HG03175 (cell line): Measurements from ENCODE around the gene APC2.
"Not testable (repeated sequence)": the region's sequence is repeated elsewhere in the genome, so short reads cannot be mapped to it uniquely, and the experiment has no call there.

Experiments
- ATAC-seq: cut with Tn5 transposase; IDR thresholded peaks from one replicate; pipeline ENCODE4 v1.9.1; 2021; ENCODE audit warnings: mild to moderate bottlenecking, moderate library complexity; ENCODE audit not compliant: unreplicated experiment

Gene APC2

DNA sequence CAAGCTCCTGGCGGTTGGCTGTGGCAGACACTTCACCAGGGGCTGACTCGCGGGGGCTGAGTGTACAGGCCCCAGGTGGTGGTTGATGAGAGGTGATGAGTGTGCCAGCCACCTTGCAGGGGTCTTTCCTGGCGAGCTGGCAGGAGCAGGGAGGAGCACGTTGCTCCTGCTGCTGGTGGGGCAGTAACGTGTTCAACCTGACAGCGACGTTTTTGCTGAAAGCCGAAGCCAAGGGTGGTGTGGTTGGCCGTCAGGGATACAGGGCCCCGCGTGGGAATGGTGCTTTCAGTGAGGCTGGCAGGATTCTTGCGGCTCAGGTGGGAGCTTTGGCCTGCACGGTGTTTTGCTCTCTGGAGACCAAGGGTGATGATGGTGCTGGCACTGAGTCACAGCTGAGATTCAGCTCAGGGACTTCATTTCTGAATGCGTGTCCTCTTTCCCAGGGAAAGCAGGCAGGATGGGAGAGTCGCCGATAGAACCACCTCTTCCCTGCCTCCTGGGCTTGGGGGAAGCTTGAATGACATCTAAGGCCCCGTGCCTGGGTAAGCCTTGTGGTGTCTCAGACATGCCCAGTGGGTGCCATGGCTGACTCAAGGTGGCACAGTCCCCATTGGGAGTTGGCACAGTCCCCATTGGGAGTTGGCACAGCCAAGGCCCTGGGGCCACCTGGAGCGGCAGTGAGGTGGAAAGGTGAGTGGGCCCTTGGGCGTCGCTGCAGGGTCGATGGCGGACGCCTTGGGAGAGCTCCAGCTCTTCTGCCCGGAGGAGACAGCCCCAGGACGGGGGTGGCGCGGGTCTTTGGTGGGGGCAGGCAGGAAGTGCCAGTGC, 33.7 kb upstream of the APC2 start:
- no peak for ATAC-seq

DNA sequence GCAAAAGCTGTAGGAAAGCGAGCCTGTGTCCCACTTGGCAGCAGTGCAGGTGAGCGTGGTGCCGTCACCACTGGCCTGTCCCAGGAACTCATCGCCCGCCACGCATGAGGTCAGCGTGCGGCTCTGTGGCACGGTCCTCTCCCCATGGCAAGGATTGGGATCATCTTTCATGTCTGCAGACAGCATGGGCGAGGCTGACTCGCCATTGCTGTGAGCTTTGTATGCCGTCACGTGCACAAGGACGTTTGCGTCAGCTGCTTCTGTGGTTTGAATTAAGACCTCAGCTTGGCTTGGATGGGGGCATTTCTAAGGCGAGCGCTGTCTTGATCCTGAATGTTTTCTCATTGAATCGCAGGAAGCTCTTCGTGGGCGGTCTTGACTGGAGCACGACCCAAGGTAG, 32.8 kb upstream of the APC2 start:
- no peak for ATAC-seq

DNA sequence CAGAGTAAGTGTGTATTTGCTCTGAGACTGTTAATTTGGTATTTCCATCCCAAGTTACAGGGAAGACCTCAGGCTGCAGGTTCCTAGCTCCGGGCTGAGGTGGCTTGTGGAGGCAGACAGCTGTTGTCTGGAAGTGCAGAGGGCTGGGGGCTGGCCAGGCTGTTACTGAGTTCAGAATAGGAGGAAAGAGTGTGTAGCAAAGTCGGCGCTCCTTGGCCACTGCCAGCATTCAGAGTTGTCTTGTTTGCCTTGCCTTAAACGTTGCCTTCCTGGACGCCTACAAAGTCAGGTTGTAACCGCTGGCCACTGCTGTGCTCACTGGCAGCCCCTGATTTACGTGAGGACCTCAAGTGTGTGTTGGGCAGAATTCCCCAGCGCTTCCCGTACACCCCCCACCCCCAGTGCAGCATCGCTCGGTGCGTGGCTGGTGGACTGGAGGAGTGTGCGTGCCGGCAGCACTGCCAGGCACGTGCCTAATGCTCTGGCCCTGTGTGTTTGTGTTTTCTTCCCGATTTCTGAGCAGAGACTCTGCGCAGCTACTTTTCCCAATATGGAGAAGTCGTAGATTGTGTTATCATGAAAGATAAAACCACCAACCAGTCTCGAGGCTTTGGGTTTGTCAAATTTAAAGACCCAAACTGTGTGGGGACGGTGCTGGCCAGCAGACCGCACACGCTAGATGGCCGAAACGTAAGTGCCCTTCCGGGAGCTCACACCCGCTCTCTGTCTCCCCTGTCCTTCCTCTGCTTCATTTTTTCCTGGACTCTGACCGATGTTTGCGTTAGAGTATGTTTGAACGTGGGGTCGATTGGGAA, 32.0 kb upstream of the APC2 start:
- no peak for ATAC-seq

DNA sequence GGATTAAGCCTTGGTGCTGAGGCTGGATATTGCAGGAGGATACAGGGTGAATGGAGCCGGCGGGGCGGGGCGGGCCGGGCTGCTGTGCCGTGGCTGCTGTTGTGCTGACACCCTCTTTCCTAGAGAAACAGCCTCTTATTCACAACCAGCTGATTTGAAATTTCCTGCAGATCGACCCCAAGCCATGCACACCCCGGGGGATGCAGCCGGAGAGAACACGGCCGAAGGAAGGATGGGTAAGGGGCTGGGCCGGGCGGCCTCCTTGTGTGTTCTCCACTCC, 31.5 kb upstream of the APC2 start:
- ATAC-seq = no peak

DNA sequence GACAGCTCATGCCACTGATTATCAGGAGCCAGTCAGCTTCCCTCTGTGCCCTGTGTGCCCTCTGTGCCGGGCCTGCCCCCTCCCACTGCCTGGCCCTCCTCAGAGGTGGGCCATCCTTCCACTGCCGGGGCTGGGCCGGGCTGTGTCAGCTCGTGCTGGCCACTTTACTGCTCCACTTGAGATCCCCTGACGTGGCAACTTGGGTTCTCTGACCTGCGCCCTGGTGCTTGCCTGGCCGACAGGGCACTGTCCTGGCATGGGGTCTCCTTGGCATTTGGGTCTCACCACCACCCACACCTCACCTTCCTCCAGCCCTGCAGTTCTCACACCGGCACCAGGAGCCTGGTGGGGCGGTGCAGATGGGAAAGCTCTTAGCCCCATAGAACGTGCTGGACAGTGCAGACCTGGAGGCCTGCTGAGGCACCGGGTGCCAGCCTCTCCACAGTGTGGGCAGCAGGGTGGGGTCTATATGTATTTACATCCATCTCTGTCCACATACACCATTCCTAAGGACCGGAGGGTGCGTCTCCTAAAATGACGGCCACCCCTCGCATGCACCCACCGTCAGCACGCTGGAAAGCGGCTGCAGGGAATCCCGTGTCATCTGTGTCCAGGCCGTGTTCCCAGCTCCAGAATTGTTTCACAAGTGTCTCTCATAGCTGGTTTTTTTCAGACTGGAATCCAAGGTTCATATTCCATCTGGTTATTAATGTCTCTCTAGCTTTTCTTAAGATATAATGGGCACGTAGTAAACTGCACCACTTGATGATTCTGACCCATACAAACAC, 30.8 kb upstream of the APC2 start:
- ATAC-seq = no peak

DNA sequence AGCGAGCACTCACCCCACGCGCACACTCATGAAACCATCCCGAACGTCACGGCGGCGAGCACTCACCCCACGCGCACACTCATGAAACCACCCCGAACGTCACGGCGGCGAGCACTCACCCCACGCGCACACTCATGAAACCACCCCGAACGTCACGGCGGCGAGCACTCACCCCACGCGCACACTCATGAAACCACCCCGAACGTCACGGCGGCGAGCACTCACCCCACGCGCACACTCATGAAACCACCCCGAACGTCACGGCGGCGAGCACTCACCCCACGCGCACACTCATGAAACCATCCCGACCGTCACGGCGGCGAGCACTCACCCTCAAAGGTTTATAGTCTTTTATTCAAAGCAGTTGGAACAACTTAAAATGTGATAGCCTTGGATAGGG, 29.8 kb upstream of the APC2 start:
- ATAC-seq = not testable (repeated sequence)

DNA sequence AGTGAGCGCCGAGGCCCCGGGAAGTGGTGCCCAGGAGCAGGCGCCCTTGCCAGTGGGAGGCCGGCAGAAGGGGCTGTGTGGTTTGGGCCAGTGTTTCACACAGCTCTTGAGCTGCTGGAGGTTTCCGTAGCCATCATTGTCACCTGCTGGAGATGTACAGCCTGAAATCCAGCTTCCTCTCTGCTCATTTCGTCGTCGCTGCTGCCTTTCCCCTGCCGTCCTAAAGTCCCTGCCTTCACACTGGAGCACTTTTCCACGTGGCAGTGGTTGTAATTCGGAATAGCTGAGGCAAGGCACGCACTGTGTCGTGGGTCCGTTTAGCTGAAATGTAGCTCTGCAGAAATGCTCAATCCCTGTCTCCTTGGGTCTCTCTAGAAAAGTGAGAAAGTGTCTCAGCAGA, 29.3 kb upstream of the APC2 start:
- no peak for ATAC-seq

DNA sequence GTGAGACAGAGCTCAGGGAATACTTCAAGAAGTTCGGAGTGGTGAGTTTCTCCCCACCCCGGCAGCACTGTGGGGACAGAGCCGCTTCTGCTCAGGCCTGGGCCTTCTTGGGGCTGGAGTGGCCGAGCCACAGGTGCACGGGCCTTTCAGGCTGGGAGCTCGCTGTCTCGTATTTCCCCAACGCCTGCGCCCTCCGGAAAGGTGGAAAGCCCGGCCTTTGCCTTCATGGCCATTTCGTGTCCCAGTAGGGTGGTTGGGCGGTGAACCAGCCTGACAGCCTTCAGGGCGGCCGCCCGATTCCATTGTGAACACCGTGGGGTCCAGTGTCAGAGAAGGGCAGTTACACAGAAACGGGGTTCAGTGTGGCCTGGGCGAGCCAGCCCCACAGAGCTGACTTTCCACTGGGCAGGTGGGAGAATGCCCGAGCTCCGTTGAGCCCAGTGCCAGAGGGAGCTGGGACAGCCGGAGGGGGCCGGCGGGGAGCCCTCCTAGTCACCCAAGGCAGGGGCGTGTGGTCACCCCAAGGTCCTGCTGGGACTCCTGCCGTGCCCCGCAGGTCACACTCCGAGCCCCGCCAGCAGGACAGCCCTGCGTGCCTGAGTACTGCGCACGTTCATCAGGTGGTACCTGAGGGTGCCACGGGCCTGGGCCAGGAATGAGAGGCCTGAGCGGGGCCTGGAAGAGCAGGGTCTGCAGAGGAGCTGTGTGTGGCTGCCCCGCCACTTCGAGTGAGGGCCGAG, 28.5 kb upstream of the APC2 start:
- ATAC-seq = no peak

DNA sequence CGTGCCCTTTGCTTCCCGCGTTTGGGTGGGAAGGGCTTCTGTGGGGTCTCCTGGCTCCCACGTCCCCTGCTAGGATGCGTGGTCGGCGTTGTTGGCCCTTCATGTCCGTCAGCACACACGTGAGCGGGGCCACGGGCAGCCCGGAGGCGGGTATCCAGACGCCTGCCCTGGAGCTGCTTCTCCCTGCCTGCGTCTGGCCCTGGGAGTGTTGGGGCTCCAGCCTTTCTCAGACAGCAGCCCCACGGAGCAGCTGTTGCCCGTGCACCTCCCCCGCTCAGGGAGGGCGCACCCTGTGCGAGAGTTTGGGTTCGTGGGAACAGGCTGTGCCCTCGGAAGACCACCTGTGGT, 28.0 kb upstream of the APC2 start:
- no peak for ATAC-seq

DNA sequence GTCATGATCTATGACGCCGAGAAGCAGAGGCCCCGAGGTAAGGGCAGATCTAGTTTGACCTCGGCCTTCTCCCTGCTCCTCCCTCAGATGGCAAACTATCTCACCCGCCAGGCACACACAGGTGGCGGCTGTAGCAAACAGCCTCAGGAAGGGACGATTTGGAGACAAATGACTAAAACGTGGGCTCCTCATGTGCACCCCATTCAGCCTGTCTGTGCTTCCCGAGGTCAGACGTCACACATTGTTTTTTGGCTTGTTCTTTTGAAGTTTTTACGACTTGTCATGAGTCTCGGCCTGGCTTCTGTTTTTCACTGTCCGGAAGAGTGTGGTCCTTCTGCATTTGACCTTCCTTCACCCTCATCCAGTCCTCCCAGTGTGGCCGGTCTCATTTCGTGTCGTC, 27.6 kb upstream of the APC2 start:
- ATAC-seq = no peak

DNA sequence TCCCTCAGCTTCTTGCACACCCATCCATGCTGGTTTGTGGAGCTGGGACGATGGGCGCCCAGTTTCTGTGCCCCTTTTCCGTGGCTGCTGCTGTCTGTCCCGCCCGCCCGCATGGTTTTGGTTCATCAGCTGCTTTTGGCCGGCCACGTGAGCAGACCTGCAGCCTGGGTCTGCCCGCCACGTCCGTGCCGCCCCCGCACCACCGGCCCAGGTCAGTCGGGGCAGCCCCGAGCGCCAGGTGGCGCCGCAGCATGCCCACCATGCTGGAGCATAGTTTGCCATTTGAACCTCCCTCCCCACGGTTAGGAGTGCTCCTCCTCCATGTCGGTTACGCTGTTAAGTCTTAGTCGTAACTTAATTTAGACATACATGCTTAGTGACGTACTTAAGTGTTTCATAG, 27.0 kb upstream of the APC2 start:
- no peak for ATAC-seq

DNA sequence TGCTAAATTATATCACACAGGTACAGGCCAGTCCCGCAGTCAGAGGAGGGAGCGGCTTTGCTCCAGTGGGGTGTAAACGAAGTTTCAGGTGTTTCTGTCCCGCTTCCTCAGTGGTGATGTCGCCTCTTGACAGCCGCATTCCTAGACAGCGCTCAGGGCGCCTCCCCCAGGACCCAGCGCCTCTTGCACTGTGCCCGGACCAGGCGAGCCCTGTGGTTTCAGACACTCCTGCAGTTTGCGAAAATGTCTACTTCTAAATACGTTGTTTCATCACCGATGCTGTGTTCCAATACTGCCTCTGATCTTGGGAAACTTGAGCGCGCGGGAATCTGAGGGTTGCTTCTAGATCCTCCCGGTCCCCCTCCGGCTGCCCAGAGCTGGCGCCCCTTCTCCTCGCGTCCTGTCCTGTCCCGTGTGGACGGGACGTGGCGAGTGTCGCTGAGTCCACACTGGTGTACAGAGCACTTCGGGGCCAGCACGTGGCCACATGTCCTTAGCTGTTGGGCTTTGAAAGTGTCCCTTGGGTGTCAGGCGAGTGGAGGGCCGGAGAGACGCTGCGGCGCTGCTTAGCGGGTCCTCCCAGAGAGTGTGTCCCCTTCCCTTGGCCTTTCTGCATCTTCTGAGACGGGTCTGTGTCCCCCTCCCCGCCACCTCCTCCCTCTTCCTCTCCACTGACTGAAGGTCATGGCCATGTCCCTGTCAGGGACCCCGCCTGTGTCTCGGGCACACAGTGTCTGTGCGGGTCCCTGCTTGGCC, 26.3 kb upstream of the APC2 start:
- ATAC-seq = no peak

DNA sequence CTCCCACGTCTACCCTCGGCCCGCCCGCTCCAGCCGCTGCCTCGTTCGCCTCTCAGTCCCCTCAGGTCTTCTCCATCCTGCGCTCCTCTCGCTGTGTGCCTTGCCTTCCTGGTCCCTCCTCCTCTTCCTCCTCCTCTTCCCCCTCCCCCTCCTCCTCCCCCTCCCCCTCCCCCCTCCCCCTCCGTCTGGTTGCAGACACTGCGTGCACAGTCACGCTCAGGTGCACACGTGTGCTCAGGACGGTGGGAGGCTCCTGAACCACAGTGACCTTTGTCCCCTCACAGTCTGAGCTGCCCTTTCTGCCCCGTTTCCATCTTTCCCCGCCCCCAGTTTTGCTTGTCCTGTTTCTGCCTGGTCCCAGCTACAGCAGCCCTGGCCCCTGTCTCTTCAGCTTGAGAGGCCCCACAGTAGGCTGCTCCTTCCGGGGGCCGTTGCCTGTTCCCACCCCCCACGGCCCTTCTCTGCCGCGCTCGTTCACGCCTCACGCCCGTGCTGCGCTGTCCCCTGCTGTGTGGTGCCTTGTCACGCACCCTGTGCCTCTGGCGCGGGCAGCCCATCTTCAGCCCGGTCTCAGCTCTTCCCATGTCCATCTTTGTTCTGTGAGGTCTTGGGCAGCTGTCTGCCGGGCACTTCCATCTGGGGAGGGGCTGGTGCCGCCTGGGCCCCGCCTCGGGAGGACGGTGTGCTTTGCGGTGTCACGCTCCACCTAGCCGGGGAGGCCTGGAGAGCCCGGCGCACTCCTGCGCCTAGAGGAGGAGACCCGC, 25.5 kb upstream of the APC2 start:
- no peak for ATAC-seq

DNA sequence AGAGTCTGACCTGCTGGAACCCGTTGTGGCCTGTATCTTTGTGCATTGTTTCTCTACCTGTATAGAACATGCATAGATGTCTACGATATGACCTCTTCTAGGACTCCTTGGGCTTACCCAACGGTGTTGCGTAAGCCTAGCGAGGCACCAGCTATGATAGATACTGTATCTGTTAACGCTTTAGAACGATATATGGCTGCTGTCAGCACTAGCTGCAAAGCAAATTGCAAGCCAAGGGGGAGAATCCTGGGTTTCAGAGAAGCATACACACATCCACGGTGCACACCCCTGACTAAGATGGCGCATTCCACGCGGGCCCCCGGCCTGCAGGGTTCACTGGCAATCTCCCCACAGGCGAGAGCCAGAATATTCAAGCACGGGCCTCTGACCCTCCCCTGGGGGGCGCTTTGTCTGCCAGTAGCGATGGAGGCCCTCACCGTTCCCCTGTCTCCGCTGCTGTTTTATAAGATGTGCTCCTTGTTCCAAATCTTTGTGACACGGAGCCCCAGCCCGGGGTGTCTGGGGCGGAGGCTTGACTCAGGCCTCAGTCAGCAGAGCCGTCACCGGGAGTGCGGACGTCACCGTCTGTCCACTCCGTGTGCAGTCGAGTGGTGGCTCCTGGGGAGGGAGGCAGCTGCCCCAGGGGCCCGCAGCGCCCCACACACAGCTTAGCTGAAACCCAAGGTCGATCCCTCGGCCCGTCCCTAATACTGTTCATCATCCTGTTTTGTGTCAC, 24.7 kb upstream of the APC2 start:
- no peak for ATAC-seq

DNA sequence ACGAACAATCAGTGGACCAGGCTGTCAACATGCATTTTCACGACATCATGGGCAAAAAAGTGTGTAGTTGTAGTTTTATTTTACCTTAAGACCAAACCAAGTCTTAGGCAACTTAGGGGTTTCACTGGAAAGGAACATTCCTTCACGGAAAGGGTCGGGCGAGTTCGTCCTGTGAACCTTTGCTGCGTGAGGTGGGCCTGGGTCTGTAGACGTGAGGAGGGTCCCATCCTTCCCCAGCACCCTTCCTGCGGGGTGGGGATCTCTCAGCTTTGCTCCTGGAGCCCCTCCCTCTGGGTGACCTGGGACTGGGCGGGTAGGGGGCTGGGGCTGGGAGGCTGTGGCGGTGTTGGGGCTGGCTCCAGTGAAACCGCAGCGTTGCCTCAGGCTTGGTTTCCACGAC, 24.0 kb upstream of the APC2 start:
- ATAC-seq = no peak

DNA sequence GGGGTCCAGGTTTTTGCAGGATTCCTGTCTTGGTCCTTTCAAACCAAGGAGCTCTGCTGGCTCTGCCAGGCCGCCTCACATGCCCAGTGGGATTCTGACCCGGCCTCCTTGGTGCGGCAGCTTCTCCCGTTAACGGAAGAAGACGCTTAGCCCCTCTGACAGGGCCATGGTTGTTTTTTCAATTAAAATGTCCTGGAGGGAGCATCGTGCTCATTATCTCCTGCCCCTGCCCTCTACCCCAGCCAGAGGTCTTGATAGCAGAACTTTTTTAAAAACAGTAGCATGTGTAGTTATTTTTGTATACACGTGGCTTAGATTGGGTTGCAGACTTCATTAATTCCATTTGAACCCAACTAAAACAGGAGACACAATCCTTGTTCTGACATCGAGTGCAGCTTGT, 23.2 kb upstream of the APC2 start:
- ATAC-seq = no peak

DNA sequence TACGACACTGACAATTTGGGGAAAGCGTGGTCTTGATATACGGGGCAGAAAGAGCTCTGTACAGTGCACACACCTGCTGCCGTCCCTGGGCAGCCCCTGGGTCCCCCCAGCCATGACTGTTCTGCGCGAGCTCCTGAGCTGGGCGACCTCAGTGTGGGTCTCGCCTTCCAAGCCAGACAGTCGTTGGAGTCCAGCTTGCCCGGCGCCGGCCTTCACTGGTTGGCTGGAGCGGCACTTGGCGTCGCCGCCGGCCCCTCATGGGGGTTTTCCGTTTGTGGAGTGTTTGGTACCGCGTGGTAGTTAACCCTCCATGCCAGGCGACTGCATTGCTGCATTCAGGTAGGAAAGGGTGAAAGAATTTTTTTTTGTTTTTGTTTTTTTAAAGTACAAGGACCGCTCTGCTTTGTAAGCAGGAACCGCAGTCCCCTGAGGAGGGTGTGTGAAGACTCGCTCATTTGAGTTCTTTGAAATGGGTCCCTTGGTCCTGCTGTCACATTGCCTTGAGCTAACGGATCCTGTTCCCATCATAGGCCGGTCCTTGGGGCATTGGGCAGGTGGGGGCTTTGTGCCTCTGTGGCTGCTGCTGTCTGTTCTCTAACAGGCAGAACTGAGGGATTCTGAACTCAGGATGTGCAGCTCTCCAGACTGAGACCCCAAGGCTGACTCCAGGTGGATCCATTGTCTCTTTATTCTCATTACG, 22.6 kb upstream of the APC2 start:
- ATAC-seq = no peak

DNA sequence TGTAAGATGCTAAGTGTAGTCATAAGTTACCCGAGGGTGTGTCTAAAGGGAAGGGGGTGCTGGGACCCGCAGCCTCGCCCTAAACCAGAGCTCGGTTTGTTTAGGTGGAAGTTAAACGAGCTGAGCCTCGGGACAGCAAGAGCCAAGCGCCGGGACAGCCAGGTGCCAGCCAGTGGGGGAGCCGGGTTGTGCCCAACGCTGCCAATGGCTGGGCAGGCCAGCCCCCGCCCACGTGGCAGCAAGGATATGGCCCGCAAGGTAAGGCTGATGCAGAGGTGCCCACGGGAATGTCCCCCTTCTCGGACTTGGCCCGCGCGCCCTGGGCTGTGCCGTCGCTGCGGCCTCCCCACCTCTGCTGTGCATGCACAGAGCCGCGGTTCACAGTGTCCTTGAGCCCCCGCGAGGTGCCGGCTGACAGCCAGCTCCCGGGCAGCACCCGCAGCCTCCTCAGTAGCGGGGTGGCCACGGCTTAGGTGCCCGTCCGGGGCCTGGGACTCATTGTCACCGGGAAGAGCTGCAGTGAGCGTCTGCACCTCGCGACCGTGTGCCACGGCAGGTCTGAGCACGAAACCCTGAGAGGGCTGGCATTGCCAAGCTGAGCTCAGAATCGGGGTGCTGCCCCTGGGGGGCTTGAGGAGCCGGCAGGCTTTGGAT, 21.1 kb upstream of the APC2 start:
- ATAC-seq = no peak
